HTR-8/SVneo (cell line): ENCODE results near the gene BPTF.
"Not testable (repeated sequence)": the region's sequence is repeated elsewhere in the genome, so short reads cannot be mapped to it uniquely, and the experiment has no call there.

ENCODE experiments used
- DNase-seq: peaks from one replicate; pipeline ENCODE4 v3.0.0; 2011; ENCODE audit warnings: low spot score, mixed read lengths; ENCODE audit not compliant: insufficient read length
- FAIRE-seq: peaks from 2 replicates; lab custom pipeline; 2011; peaks lifted over from hg19 to GRCh38; lab: Jason Lieb, UNC

Gene BPTF

GRCh38 chr17:67833946-67834631 lies 8.8 kb downstream of the BPTF start:
- DNase-seq (no peak), FAIRE-seq (no peak)

GRCh38 chr17:67834634-67835033 lies 9.3 kb downstream of the BPTF start:
- FAIRE-seq (no peak), DNase-seq (no peak)

GRCh38 chr17:67836205-67836987 lies 11.1 kb downstream of the BPTF start:
- no peak for FAIRE-seq
- peak; percentile 23 for DNase-seq

- FAIRE-seq (no peak), DNase-seq (no peak)
Measured at GRCh38 chr17:67837965-67838364, 12.7 kb downstream of the BPTF start.

GRCh38 chr17:67838538-67838937 lies 13.2 kb downstream of the BPTF start:
- no peak for FAIRE-seq

GRCh38 chr17:67841992-67842391 lies 16.7 kb downstream of the BPTF start:
- no peak for DNase-seq
- no peak for FAIRE-seq

More at GRCh38 chr17:67838538-67838937, 13.2 kb downstream of the BPTF start:
- DNase-seq, result no peak

- FAIRE-seq, result no peak
Measured at GRCh38 chr17:67842648-67843047, 17.3 kb downstream of the BPTF start.

GRCh38 chr17:67845374-67845773 lies 20.1 kb downstream of the BPTF start:
- DNase-seq (no peak), FAIRE-seq (no peak)

More at GRCh38 chr17:67842648-67843047, 17.3 kb downstream of the BPTF start:
- DNase-seq, result no peak

- FAIRE-seq, DNase-seq: not testable (repeated sequence)
Measured at GRCh38 chr17:67848189-67848588, 22.9 kb downstream of the BPTF start.

- not testable (repeated sequence) for FAIRE-seq, DNase-seq
Measured at GRCh38 chr17:67848846-67849245, 23.5 kb downstream of the BPTF start.

- DNase-seq, result no peak
Measured at GRCh38 chr17:67850991-67851631, 25.8 kb downstream of the BPTF start.

GRCh38 chr17:67853703-67854102 lies 28.4 kb downstream of the BPTF start:
- DNase-seq, result no peak

More at GRCh38 chr17:67850991-67851631, 25.8 kb downstream of the BPTF start:
- FAIRE-seq, result no peak

GRCh38 chr17:67854378-67854777 lies 29.1 kb downstream of the BPTF start:
- FAIRE-seq (no peak), DNase-seq (no peak)

More at GRCh38 chr17:67853703-67854102, 28.4 kb downstream of the BPTF start:
- FAIRE-seq, result no peak

GRCh38 chr17:67855504-67856324 lies 30.4 kb downstream of the BPTF start:
- no peak for FAIRE-seq
- DNase-seq, result no peak

GRCh38 chr17:67856402-67856801 lies 31.1 kb downstream of the BPTF start:
- not testable (repeated sequence) for DNase-seq
- peak; percentile 73 for FAIRE-seq

GRCh38 chr17:67862614-67863217 lies 37.4 kb downstream of the BPTF start:
- no peak for FAIRE-seq
- no peak for DNase-seq

- DNase-seq, result no peak
- FAIRE-seq, result no peak
Measured at GRCh38 chr17:67863624-67864247, 38.4 kb downstream of the BPTF start.

GRCh38 chr17:67865438-67865837 lies 40.1 kb downstream of the BPTF start:
- DNase-seq (no peak), FAIRE-seq (no peak)

GRCh38 chr17:67867591-67867990 lies 42.3 kb downstream of the BPTF start:
- no peak for FAIRE-seq

More at GRCh38 chr17:67867591-67867990, 42.3 kb downstream of the BPTF start:
- DNase-seq, result no peak
